ENCODE results near the gene CLEC4G. TPM values are rescaled to one million over a fixed set of nuclear protein-coding genes. Genes with fewer than 3 reads are reported as not detected.

CLEC4G gene
- total and polyA plus RNA-seq, 7 experiments from 2014 or later: 1.2 TPM; not detected in 6

DNA sequence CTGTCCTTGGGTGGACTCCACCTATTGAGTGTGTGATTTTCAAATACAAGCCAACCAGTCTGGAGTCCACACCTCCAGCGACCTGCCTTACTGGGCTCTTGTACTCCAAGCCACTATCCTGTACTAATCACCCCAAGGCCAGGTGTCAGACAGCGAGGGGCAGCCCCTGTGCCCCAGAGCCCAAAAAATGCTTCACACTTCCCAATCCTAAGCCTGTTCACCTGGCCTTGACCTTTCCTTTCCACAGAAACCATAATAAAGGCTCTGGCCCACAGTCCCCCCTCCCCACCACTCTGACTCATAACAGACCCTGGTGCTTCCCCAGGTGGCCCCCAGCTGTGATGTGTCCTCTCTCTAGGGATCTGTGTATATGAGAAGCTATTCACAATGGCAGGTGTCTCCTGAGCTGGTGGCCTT, 11.5 kb upstream of the CLEC4G start:
- Mint-ChIP-seq H3K4me3 (no peak overlapping the region), H3K9me3 (peaks cover 0 to 6% (median 0%) of the 10 kb centered on the region in 11 donors), H3K27ac (peak overlapping the region in 1 of 9 donors; percentile 36), H3K4me1 (peaks cover 0 to 10% (median 5%) of the 10 kb centered on the region in 7 donors), H3K36me3 (peaks cover 0 to 3% (median 0%) of the 10 kb centered on the region in 5 donors), H3K27me3 (peaks cover 0 to 29% (median 6%) of the 10 kb centered on the region in 5 donors)
- Histone ChIP-seq H3K36me3 (ENCODE audit: control insufficient read depth in 2 of 3, insufficient read depth in 3 of 3, low read length in 3 of 3) (no peaks in the 10 kb centered on the region), H3K4me1 (ENCODE audit: control insufficient read depth in 2 of 2, insufficient read depth in 2 of 2, low read length in 2 of 2) (no peaks in the 10 kb centered on the region), H3K27me3 (ENCODE audit: control insufficient read depth in 2 of 2, insufficient read depth in 2 of 2, low read length in 2 of 2) (no peaks in the 10 kb centered on the region), H3K4me3 (ENCODE audit: low read length) (no peak overlapping the region), H3K9me3 (ENCODE audit: control insufficient read depth in 2 of 3, low read length in 3 of 3) (no peaks in the 10 kb centered on the region), H3K27ac (ENCODE audit: low read depth, low read length) (no peak overlapping the region)
- DNase-seq: no peak
- CTCF ChIA-PET: no interaction called here
- POLR2A ChIA-PET: no interaction called here
- no peak for ATAC-seq
- intact Hi-C loops (cut with micrococcal nuclease): loop anchor here in 1 of 2 donors (10.0 kb wide), 1 partner anchor 51 kb away; no protein-coding TSS in a partner anchor

DNA sequence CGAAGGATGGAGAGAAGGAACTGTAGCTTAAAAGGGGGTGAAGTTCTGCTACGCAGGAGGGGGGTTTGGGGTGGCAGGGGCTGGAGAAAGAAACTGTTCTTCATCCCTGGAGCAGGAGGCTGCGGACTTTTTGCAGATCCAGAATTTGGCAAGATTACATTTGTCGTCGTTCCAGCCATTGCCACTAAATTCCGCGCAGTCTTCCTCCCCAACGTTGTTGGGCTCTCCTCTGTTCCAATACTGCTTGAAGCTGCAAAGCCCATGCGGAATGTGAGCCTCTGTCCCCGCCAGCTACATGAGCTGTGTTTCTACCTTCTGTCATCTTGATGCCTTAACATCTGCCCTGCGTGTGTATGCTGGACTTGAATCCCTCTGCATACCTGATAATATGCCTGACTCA, 11.1 kb upstream of the CLEC4G start:
- H3K4me3 Mint-ChIP-seq: no peak overlapping the region
- CTCF ChIA-PET: no interaction called here

DNA sequence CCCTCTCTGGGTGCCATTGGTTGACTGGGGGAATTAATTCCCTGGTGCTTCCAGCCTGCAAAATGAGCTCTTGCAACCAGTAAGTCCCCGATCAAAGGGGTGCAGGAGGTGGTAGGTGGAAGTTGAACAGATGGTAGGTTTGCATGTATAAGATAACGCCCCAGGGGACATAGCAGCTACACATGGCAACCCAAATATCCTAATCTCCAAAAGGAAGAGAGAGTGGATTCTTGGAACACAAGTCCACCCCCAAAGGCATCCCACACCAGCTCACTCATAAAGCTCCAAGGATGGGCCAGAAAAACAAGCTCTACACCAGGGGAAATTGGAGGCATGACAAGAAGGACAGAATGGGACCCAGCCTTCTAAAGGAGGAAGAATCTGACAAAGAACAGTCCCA, 10.7 kb upstream of the CLEC4G start:
- H3K27me3 Mint-ChIP-seq: peaks cover 0 to 26% (median 4%) of the 10 kb centered on the region in 5 donors
- Histone ChIP-seq H3K27me3 (ENCODE audit: control insufficient read depth in 2 of 2, insufficient read depth in 2 of 2, low read length in 2 of 2) (no peaks in the 10 kb centered on the region), H3K4me1 (ENCODE audit: control insufficient read depth in 2 of 2, insufficient read depth in 2 of 2, low read length in 2 of 2) (no peaks in the 10 kb centered on the region), H3K4me3 (ENCODE audit: low read length) (no peak overlapping the region), H3K9me3 (ENCODE audit: control insufficient read depth in 2 of 3, low read length in 3 of 3) (no peaks in the 10 kb centered on the region), H3K36me3 (ENCODE audit: control insufficient read depth in 2 of 3, insufficient read depth in 3 of 3, low read length in 3 of 3) (no peaks in the 10 kb centered on the region), H3K27ac (ENCODE audit: low read depth, low read length) (no peak overlapping the region)
- intact Hi-C loops (cut with micrococcal nuclease): loop anchor here in 1 of 2 donors (10.0 kb wide), 1 partner anchor 52 kb away; no protein-coding TSS in a partner anchor
- no peaks in the 10 kb centered on the region for H3K9me3 Mint-ChIP-seq
- H3K36me3 Mint-ChIP-seq: no peaks in the 10 kb centered on the region
- ChIA-PET CTCF (interaction anchor here (0.6 kb wide), 1 partner anchor 83 kb away, joined by 3 read pairs; no protein-coding TSS in a partner anchor), POLR2A (interaction anchor here (0.6 kb wide), 1 partner anchor 45 kb away, joined by 3 read pairs; no protein-coding TSS in a partner anchor)
- ATAC-seq: no peak
- no peak for DNase-seq
- H3K4me1 Mint-ChIP-seq: peaks cover 0 to 10% (median 5%) of the 10 kb centered on the region in 7 donors
- peak overlapping the region in 3 of 9 donors; percentile 56 to 74 (median 60) for H3K27ac Mint-ChIP-seq
- no peak overlapping the region for H3K4me3 Mint-ChIP-seq

More for the DNA sequence above, 11.1 kb upstream of the CLEC4G start:
- H3K36me3 ChIP-seq (ENCODE audit: control insufficient read depth in 2 of 3, insufficient read depth in 3 of 3, low read length in 3 of 3): no peaks in the 10 kb centered on the region
- Mint-ChIP-seq H3K4me1 (peaks cover 0 to 10% (median 5%) of the 10 kb centered on the region in 7 donors), H3K36me3 (peaks cover 0 to 1% (median 0%) of the 10 kb centered on the region in 5 donors), H3K27ac (peak overlapping the region in 1 of 9 donors; percentile 74), H3K27me3 (peaks cover 0 to 27% (median 6%) of the 10 kb centered on the region in 5 donors), H3K9me3 (peaks cover 0 to 3% (median 0%) of the 10 kb centered on the region in 11 donors)
- H3K4me3 ChIP-seq (ENCODE audit: low read length): no peak overlapping the region
- no peak overlapping the region for H3K27ac ChIP-seq (ENCODE audit: low read depth, low read length)
- no peaks in the 10 kb centered on the region for H3K4me1 ChIP-seq (ENCODE audit: control insufficient read depth in 2 of 2, insufficient read depth in 2 of 2, low read length in 2 of 2)
- ATAC-seq (no peak), DNase-seq (no peak)
- intact Hi-C loops (cut with micrococcal nuclease): loop anchor here in 1 of 2 donors (10.0 kb wide), 1 partner anchor 52 kb away; no protein-coding TSS in a partner anchor
- POLR2A ChIA-PET: interaction anchor here (0.6 kb wide), 1 partner anchor 45 kb away, joined by 3 read pairs; no protein-coding TSS in a partner anchor
- no peaks in the 10 kb centered on the region for H3K9me3 ChIP-seq (ENCODE audit: control insufficient read depth in 2 of 3, low read length in 3 of 3)
- H3K27me3 ChIP-seq (ENCODE audit: control insufficient read depth in 2 of 2, insufficient read depth in 2 of 2, low read length in 2 of 2): no peaks in the 10 kb centered on the region

- Histone ChIP-seq H3K36me3 (ENCODE audit: control insufficient read depth in 2 of 3, insufficient read depth in 3 of 3, low read length in 3 of 3) (no peaks in the 10 kb centered on the region), H3K9me3 (ENCODE audit: control insufficient read depth in 2 of 3, low read length in 3 of 3) (no peaks in the 10 kb centered on the region), H3K4me3 (ENCODE audit: low read length) (no peak overlapping the region), H3K27me3 (ENCODE audit: control insufficient read depth in 2 of 2, insufficient read depth in 2 of 2, low read length in 2 of 2) (no peaks in the 10 kb centered on the region), H3K27ac (ENCODE audit: low read depth, low read length) (no peak overlapping the region), H3K4me1 (ENCODE audit: control insufficient read depth in 2 of 2, insufficient read depth in 2 of 2, low read length in 2 of 2) (no peaks in the 10 kb centered on the region)
- Mint-ChIP-seq H3K4me3 (no peak overlapping the region), H3K36me3 (no peaks in the 10 kb centered on the region), H3K4me1 (peaks cover 0 to 8% (median 5%) of the 10 kb centered on the region in 7 donors), H3K27me3 (peaks cover 0 to 23% (median 2%) of the 10 kb centered on the region in 5 donors), H3K9me3 (no peaks in the 10 kb centered on the region), H3K27ac (peak overlapping the region in 1 of 9 donors; percentile 10)
- intact Hi-C loops (cut with micrococcal nuclease): loop anchor here in 1 of 2 donors (10.0 kb wide), 1 partner anchor 54 kb away; no protein-coding TSS in a partner anchor
- POLR2A ChIA-PET: no interaction called here
- no peak for DNase-seq
- no peak for ATAC-seq
- CTCF ChIA-PET: no interaction called here
Observed at GRCh38 chr19:7740682-7741054, 8.8 kb upstream of the CLEC4G start.

GRCh38 chr19:7739801-7740681, 8.1 kb upstream of the CLEC4G start:
- Histone ChIP-seq H3K4me3 (ENCODE audit: low read length) (no peak overlapping the region), H3K9me3 (ENCODE audit: control insufficient read depth in 2 of 3, low read length in 3 of 3) (no peaks in the 10 kb centered on the region), H3K27ac (ENCODE audit: low read depth, low read length) (no peak overlapping the region), H3K27me3 (ENCODE audit: control insufficient read depth in 2 of 2, insufficient read depth in 2 of 2, low read length in 2 of 2) (no peaks in the 10 kb centered on the region), H3K36me3 (ENCODE audit: control insufficient read depth in 2 of 3, insufficient read depth in 3 of 3, low read length in 3 of 3) (no peaks in the 10 kb centered on the region), H3K4me1 (ENCODE audit: control insufficient read depth in 2 of 2, insufficient read depth in 2 of 2, low read length in 2 of 2) (no peaks in the 10 kb centered on the region)
- Mint-ChIP-seq H3K27ac (peak overlapping the region in 1 of 9 donors; percentile 10), H3K36me3 (no peaks in the 10 kb centered on the region), H3K4me1 (peaks cover 0 to 11% (median 5%) of the 10 kb centered on the region in 7 donors), H3K9me3 (no peaks in the 10 kb centered on the region), H3K4me3 (no peak overlapping the region), H3K27me3 (peaks cover 0 to 27% (median 2%) of the 10 kb centered on the region in 5 donors)
- intact Hi-C loops (cut with micrococcal nuclease): loop anchor here in 1 of 2 donors (10.0 kb wide), 1 partner anchor 55 kb away; no protein-coding TSS in a partner anchor
- DNase-seq (no peak), ATAC-seq (no peak)
- ChIA-PET POLR2A (interaction anchor here (0.8 kb wide), 1 partner anchor 8 kb away, joined by 3 read pairs; no protein-coding TSS in a partner anchor), CTCF (no interaction called here)

DNA sequence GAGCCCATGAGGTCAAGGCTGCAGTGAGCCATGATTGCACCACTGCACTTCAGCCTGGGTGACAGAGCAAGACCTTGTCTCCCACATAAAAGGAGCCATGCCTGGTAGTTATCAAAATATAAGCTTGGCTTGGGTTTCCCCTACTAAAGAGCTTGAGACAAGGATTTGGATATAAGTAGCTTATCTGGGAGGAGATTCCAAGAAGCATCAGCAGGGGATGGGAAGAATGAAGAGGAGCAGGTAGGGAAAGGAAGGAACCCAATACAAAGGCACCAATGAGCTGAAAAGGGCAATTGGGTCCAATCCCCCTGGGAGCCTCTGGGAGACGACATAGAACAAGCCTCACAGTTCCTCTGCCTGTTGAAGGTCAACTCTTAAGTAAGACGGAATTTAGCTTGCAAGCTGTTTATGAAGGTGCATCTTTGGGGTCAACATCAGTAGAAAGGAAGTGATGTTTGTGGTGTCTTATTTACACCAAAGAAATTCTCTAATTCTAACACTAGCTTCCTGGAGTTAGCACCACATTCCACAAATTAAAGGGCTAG, 7.4 kb upstream of the CLEC4G start:
- ChIA-PET POLR2A (interaction anchor here (0.8 kb wide), 2 partner anchors 9 to 30 kb away, joined by 3 read pairs; no protein-coding TSS in a partner anchor), CTCF (no interaction called here)
- H3K9me3 Mint-ChIP-seq: peaks cover 0 to 1% (median 0%) of the 10 kb centered on the region in 11 donors
- no peak overlapping the region for H3K4me3 ChIP-seq (ENCODE audit: low read length)
- H3K9me3 ChIP-seq (ENCODE audit: control insufficient read depth in 2 of 3, low read length in 3 of 3): no peaks in the 10 kb centered on the region
- no peaks in the 10 kb centered on the region for H3K36me3 Mint-ChIP-seq
- H3K4me1 Mint-ChIP-seq: peaks cover 0 to 13% (median 5%) of the 10 kb centered on the region in 7 donors
- H3K4me1 ChIP-seq (ENCODE audit: control insufficient read depth in 2 of 2, insufficient read depth in 2 of 2, low read length in 2 of 2): no peaks in the 10 kb centered on the region
- intact Hi-C loops (cut with micrococcal nuclease): no loop called here
- H3K27ac Mint-ChIP-seq: no peak overlapping the region
- H3K27me3 ChIP-seq (ENCODE audit: control insufficient read depth in 2 of 2, insufficient read depth in 2 of 2, low read length in 2 of 2): no peaks in the 10 kb centered on the region
- no peaks in the 10 kb centered on the region for H3K36me3 ChIP-seq (ENCODE audit: control insufficient read depth in 2 of 3, insufficient read depth in 3 of 3, low read length in 3 of 3)
- H3K4me3 Mint-ChIP-seq: no peak overlapping the region
- DNase-seq (no peak), ATAC-seq (no peak)
- peaks cover 0 to 27% (median 4%) of the 10 kb centered on the region in 5 donors for H3K27me3 Mint-ChIP-seq
- H3K27ac ChIP-seq (ENCODE audit: low read depth, low read length): no peak overlapping the region

Measured in naive thymus-derived CD4-positive, alpha-beta T cell (primary cell).